Measurements from ENCODE around the gene STOML2. TPM values are rescaled to one million over a fixed set of nuclear protein-coding genes. Genes with fewer than 3 reads are reported as not detected.

The STOML2 gene
- total RNA-seq, 1 donor from 2014 or later, result 98.2 TPM

DNA sequence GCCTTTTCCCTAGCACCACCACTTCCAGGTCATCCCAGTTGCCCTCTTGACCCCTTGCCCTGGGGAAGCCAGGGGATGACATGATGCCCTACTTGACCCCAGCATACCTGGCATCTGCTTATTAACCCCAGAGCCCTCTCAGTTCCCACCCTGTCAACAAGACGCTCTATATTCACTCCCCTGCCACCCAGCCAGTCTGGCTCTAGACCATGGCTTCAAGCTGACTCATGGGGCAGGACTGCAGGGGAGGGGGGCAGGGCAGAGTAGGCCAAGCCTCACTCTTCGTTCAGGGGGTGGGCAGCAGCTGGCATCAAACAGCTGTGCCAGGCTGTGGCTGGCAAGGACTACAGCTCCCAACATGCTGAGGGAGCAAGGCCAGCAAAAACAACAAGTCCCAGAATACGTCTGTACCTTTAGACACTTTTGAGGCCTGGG lies 7.4 kb upstream of the STOML2 start:
- peaks cover 57% of the 10 kb centered on the region for H3K4me1 ChIP-seq
- intact Hi-C loops (cut with DNase I), result no loop called here

DNA sequence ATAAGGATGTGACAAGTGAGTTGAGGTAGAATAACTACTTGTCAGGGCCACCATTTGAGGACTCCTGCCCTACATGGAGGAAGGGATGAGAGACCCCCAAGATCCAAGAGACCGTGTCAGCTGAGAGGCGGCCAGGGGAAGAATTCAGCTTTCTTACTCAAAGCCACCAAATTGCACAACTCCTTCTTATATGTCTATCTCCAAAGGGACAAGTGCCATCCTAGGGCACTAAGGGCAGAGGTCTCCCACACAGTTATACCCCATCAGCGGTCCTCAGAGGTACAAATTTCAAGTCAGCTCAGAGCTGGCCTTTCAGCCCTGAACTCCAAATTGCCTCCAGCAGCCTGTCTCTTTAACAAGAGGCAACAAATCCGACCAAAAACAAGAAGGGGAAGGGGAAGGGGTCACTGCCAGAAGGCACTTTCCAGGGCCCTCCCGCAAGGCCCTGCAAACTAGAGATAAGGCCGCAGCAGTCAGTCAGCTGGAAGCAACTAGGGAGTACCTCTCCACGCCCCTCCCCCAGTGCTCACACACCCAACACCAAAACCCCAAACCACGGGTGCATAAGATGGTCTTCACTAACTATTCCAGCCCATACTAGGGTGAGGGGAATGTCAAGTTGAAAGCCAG lies 6.1 kb upstream of the STOML2 start:
- intact Hi-C loops (cut with DNase I), result no loop called here
- Histone ChIP-seq H3K36me3 (peaks cover 0 to 39% of the 10 kb centered on the region in 2 donors), H3K27me3 (no peaks in the 10 kb centered on the region), H3K4me1 (peaks cover 44% of the 10 kb centered on the region), H3K27ac (no peak overlapping the region), H3K4me3 (no peak overlapping the region), H3K9me3 (no peaks in the 10 kb centered on the region)
- peak in 1 of 2 donors; percentile 83 for DNase-seq (ENCODE audit: extremely low spot score in 2 of 2)
- TF ChIP-seq POLR2A (IDR thresholded peaks at IDR 0.05), result no peak
- TF ChIP-seq POLR2AphosphoS5 (IDR thresholded peaks at IDR 0.05; ENCODE audit: insufficient read depth in 1 of 2, low read depth in 1 of 2), result no peak
- TF ChIP-seq, protein P1, sequence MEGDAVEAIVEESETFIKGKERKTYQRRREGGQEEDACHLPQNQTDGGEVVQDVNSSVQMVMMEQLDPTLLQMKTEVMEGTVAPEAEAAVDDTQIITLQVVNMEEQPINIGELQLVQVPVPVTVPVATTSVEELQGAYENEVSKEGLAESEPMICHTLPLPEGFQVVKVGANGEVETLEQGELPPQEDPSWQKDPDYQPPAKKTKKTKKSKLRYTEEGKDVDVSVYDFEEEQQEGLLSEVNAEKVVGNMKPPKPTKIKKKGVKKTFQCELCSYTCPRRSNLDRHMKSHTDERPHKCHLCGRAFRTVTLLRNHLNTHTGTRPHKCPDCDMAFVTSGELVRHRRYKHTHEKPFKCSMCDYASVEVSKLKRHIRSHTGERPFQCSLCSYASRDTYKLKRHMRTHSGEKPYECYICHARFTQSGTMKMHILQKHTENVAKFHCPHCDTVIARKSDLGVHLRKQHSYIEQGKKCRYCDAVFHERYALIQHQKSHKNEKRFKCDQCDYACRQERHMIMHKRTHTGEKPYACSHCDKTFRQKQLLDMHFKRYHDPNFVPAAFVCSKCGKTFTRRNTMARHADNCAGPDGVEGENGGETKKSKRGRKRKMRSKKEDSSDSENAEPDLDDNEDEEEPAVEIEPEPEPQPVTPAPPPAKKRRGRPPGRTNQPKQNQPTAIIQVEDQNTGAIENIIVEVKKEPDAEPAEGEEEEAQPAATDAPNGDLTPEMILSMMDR (IDR thresholded peaks at IDR 0.05), result no peak

More for the DNA sequence above, 7.4 kb upstream of the STOML2 start:
- DNase-seq (ENCODE audit: extremely low spot score in 2 of 2), result peak in 1 of 2 donors; percentile 95
- Histone ChIP-seq H3K9me3 (no peaks in the 10 kb centered on the region), H3K36me3 (peaks cover 0 to 30% of the 10 kb centered on the region in 2 donors), H3K27me3 (no peaks in the 10 kb centered on the region), H3K27ac (peak overlapping the region; percentile 95), H3K4me3 (peak overlapping the region; percentile 66 to 76)
- TF ChIP-seq POLR2A (IDR thresholded peaks at IDR 0.05) (no peak), POLR2AphosphoS5 (IDR thresholded peaks at IDR 0.05; ENCODE audit: insufficient read depth in 1 of 2, low read depth in 1 of 2) (no peak)
- TF ChIP-seq, protein P1 (IDR thresholded peaks at IDR 0.05), result no peak

DNA sequence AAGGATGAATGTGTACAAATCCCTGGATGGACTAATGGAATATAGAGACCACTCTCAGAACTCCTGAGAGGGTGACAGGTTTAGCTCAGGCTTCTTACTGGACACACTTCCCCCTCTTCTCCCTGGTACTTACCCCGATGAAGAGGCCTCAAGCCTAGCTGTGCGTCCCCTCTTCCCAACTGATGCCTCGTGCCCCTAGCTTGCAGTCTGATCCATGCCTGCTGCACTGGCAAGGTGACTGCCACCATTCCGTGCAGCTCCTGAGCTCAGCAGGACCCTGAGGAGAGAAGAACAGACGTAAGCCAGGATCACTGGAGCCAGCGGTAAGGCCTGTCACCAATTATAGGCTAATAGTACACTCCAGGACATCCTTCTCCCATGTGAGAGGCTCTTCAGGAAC lies 5.5 kb upstream of the STOML2 start:
- Histone ChIP-seq H3K27me3 (no peaks in the 10 kb centered on the region), H3K4me3 (no peak overlapping the region), H3K36me3 (peaks cover 0 to 39% of the 10 kb centered on the region in 2 donors), H3K4me1 (peaks cover 43% of the 10 kb centered on the region), H3K9me3 (no peaks in the 10 kb centered on the region), H3K27ac (no peak overlapping the region)
- DNase-seq (ENCODE audit: extremely low spot score in 2 of 2), result peak in 1 of 2 donors; percentile 47
- intact Hi-C loops (cut with DNase I), result no loop called here
- no peak for TF ChIP-seq POLR2AphosphoS5 (IDR thresholded peaks at IDR 0.05; ENCODE audit: insufficient read depth in 1 of 2, low read depth in 1 of 2)
- TF ChIP-seq POLR2A (IDR thresholded peaks at IDR 0.05), result no peak
- TF ChIP-seq, protein P1 (IDR thresholded peaks at IDR 0.05), result no peak

DNA sequence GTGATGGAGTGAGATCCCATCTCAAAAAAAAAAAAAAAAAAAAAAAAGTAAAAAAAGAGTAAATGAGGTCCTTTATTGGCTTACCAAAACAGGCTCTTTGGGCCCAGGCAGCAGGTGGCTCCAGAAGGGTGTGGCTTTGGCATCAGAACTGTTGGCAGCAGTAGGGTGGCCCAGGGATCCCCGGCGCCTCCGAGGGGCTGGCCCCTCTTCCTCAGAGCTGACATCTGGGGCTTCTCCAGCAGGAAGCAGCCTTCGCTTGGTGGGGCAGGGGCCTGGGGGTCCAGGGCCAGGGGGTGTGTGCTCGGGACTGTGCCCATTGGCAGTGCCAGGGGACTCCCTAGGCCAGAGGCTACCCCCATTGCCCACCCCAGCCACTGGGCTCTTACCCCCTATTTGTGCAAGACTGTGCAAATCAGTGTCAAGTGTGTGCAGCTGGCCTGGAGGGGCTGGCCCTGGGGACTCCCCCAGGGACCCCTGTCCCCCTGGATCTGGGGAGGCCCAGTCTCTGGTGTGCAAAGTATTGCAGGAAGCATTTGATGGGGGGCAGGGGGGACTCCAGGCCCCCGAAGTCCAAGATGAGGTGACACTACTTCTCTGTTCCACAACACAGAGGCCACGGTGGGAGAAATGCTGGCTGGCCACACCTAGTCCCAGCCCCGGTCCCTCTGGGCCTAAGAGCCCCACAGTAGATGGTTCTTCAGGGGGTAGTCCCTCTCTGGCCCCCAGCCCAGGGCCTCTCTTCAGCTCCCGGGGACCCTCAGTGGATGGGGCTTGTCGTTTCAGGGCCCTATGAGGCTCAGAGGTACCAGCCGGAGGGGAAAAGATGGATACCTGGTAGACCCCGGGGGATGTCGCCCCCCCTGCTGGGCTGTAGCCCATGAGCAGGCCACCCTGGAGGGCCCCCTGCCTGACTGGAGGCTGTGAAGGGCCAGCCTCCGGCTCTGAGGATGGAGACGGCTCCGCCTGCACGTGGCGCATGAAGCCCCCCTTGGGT lies 4.7 kb upstream of the STOML2 start:
- TF ChIP-seq POLR2A (IDR thresholded peaks at IDR 0.05) (no peak), POLR2AphosphoS5 (IDR thresholded peaks at IDR 0.05; ENCODE audit: insufficient read depth in 1 of 2, low read depth in 1 of 2) (no peak)
- TF ChIP-seq, protein P1 (IDR thresholded peaks at IDR 0.05), result no peak
- Histone ChIP-seq H3K4me3 (no peak overlapping the region), H3K4me1 (peaks cover 38% of the 10 kb centered on the region), H3K27ac (no peak overlapping the region), H3K36me3 (peaks cover 0 to 39% of the 10 kb centered on the region in 2 donors), H3K27me3 (no peaks in the 10 kb centered on the region), H3K9me3 (no peaks in the 10 kb centered on the region)
- peak in 1 of 2 donors; percentile 76 for DNase-seq (ENCODE audit: extremely low spot score in 2 of 2)
- intact Hi-C loops (cut with DNase I), result no loop called here
